ENCODE data around the gene PPM1K. TPM values are rescaled to one million over a fixed set of nuclear protein-coding genes. Genes with fewer than 3 reads are reported as not detected.

Gene PPM1K
- total and polyA plus RNA-seq, 2 experiments from 2014 or later: 9.1 to 12.0 TPM

DNA sequence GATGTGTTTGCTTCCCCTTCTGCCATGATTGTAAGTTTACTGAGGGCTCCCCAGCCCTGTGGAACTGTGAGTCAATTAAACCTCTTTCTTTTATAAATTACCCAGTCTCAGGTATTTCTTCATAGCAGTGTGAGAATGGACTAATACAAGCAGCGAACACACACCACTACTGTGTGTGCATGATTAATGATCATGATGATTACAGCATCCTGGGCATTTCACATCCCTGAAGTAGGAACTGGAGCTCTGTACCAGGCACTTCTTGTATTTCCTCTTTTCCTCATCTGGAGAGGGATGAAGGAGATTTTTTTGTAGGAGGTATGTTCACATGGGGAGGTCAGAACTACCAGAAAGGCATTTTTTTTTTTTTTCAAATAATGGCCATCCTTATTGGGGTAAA lies 60.8 kb downstream of the PPM1K start:
- DNase-seq (ENCODE audit: low spot score): no peak

More for the DNA sequence above, 60.8 kb downstream of the PPM1K start:
- no peak overlapping the region for H3K27ac ChIP-seq (ENCODE audit: low read depth)
- H3K36me3 Mint-ChIP-seq (ENCODE audit: low read depth): 0 out of 3 replicates have a peak, but pooled peaks cover 5% of the 10 kb centered on the region
- ATAC-seq: no peak
- H3K4me3 ChIP-seq: no peak overlapping the region
- TF ChIP-seq ZNF331 (CRISPR knock-in tag; IDR thresholded peaks at IDR 0.05; ENCODE audit: low read depth) (no peak), EZH2phosphoT487 (IDR thresholded peaks at IDR 0.05; ENCODE audit: unreplicated experiment) (no peak), POLR2AphosphoS5 (IDR thresholded peaks at IDR 0.05; ENCODE audit: low read depth) (no peak), NANOG (IDR thresholded peaks at IDR 0.05; ENCODE audit: borderline replicate concordance) (no peak), REST (IDR thresholded peaks at IDR 0.05; ENCODE audit: unreplicated experiment) (no peak), ETS1 (IDR thresholded peaks at IDR 0.05) (no peak), ZNF114 (CRISPR knock-in tag; IDR thresholded peaks at IDR 0.05) (no peak), STAT1 (IDR thresholded peaks at IDR 0.05; ENCODE audit: unreplicated experiment) (no peak), JUNB (IDR thresholded peaks at IDR 0.05; ENCODE audit: unreplicated experiment) (no peak), EZH2 (IDR thresholded peaks at IDR 0.05; ENCODE audit: low read depth, unreplicated experiment) (no peak), CTCF (conservative IDR thresholded peaks at IDR 0.05; ENCODE audit: low read depth in 2 of 2) (no peak), CREB1 (CRISPR knock-in tag; IDR thresholded peaks at IDR 0.05; ENCODE audit: low read depth) (no peak)
- TF ChIP-seq, protein P1, sequence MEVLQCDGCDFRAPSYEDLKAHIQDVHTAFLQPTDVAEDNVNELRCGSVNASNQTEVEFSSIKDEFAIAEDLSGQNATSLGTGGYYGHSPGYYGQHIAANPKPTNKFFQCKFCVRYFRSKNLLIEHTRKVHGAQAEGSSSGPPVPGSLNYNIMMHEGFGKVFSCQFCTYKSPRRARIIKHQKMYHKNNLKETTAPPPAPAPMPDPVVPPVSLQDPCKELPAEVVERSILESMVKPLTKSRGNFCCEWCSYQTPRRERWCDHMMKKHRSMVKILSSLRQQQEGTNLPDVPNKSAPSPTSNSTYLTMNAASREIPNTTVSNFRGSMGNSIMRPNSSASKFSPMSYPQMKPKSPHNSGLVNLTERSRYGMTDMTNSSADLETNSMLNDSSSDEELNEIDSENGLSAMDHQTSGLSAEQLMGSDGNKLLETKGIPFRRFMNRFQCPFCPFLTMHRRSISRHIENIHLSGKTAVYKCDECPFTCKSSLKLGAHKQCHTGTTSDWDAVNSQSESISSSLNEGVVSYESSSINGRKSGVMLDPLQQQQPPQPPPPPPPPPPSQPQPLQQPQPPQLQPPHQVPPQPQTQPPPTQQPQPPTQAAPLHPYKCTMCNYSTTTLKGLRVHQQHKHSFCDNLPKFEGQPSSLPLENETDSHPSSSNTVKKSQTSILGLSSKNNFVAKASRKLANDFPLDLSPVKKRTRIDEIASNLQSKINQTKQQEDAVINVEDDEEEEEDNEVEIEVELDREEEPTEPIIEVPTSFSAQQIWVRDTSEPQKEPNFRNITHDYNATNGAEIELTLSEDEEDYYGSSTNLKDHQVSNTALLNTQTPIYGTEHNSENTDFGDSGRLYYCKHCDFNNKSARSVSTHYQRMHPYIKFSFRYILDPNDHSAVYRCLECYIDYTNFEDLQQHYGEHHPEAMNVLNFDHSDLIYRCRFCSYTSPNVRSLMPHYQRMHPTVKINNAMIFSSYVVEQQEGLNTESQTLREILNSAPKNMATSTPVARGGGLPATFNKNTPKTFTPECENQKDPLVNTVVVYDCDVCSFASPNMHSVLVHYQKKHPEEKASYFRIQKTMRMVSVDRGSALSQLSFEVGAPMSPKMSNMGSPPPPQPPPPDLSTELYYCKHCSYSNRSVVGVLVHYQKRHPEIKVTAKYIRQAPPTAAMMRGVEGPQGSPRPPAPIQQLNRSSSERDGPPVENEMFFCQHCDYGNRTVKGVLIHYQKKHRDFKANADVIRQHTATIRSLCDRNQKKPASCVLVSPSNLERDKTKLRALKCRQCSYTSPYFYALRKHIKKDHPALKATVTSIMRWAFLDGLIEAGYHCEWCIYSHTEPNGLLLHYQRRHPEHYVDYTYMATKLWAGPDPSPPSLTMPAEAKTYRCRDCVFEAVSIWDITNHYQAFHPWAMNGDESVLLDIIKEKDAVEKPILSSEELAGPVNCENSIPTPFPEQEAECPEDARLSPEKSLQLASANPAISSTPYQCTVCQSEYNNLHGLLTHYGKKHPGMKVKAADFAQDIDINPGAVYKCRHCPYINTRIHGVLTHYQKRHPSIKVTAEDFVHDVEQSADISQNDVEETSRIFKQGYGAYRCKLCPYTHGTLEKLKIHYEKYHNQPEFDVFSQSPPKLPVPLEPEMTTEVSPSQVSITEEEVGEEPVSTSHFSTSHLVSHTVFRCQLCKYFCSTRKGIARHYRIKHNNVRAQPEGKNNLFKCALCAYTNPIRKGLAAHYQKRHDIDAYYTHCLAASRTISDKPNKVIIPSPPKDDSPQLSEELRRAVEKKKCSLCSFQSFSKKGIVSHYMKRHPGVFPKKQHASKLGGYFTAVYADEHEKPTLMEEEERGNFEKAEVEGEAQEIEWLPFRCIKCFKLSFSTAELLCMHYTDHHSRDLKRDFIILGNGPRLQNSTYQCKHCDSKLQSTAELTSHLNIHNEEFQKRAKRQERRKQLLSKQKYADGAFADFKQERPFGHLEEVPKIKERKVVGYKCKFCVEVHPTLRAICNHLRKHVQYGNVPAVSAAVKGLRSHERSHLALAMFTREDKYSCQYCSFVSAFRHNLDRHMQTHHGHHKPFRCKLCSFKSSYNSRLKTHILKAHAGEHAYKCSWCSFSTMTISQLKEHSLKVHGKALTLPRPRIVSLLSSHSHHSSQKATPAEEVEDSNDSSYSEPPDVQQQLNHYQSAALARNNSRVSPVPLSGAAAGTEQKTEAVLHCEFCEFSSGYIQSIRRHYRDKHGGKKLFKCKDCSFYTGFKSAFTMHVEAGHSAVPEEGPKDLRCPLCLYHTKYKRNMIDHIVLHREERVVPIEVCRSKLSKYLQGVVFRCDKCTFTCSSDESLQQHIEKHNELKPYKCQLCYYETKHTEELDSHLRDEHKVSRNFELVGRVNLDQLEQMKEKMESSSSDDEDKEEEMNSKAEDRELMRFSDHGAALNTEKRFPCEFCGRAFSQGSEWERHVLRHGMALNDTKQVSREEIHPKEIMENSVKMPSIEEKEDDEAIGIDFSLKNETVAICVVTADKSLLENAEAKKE (CRISPR knock-in tag; IDR thresholded peaks at IDR 0.05): no peak
- no peaks in the 10 kb centered on the region for H3F3A ChIP-seq (replicated peaks; ENCODE audit: low read depth)
- no peak overlapping the region for H3K27ac Mint-ChIP-seq
- no peaks in the 10 kb centered on the region for H3K79me2 ChIP-seq (replicated peaks; ENCODE audit: insufficient read depth)
- H3K27me3 Mint-ChIP-seq (ENCODE audit: insufficient read depth, low read depth, poor library complexity): no peaks in the 10 kb centered on the region
- peaks cover 5% of the 10 kb centered on the region; the same call in 1 of the 2 replicates for H3K9me2 ChIP-seq (ENCODE audit: insufficient read depth)
- H3K4me2 ChIP-seq: no peak overlapping the region
- no peaks in the 10 kb centered on the region for H3K27me3 ChIP-seq (ENCODE audit: insufficient read depth)
- no peak overlapping the region for H3K4me3 Mint-ChIP-seq
- no peak overlapping the region for H2AFZ ChIP-seq
- H3K9me3 Mint-ChIP-seq: peaks cover 3% of the 10 kb centered on the region; the same call in 2 of the 3 replicates
- no peaks in the 10 kb centered on the region; the same call in 1 of the 3 replicates for H3K4me1 Mint-ChIP-seq
- H3K4me1 ChIP-seq (ENCODE audit: insufficient read depth): no peaks in the 10 kb centered on the region
- no peaks in the 10 kb centered on the region for H4K20me1 ChIP-seq (replicated peaks; ENCODE audit: insufficient read depth)
- no peaks in the 10 kb centered on the region for H3K36me3 ChIP-seq (ENCODE audit: insufficient read depth)

Data from GM23338 (cell line).